Uterus (tissue), 2 donors: Measurements from ENCODE around the gene CPA4.
"Not testable (repeated sequence)": the region's sequence is repeated elsewhere in the genome, so short reads cannot be mapped to it uniquely, and the experiment has no call there.

Source experiments
- CTCF ChIP-seq, 4 experiments: fragments of 200-600 bp in 2 of 4; fragments of 450-650 bp in 2 of 4; sonication (generic) in 2 of 4; IDR thresholded peaks; one replicate each; pipeline ENCODE4 v1.5.1; 2016 to 2019; ENCODE audit warnings: antibody characterized with exemption in 4 of 4, mild to moderate bottlenecking in 2 of 4, moderate library complexity in 1 of 4
- POLR2A ChIP-seq, 2 donors: fragments of 450-650 bp; IDR thresholded peaks; one replicate each; pipeline ENCODE4 v1.6.1; 2016; ENCODE audit warnings: antibody characterized with exemption in 2 of 2, mild to moderate bottlenecking in 1 of 2, moderate library complexity in 1 of 2

- not testable (repeated sequence) for TF ChIP-seq CTCF, POLR2A (IDR thresholded peaks at IDR 0.05)
Measured at GRCh38 chr7:130248842-130249241, 44.1 kb upstream of the CPA4 start.
